H1 (cell line): Measurements from ENCODE around the gene PRF1.

ENCODE experiments used
- RXRA ChIP-seq: IDR thresholded peaks from 2 replicates; pipeline ENCODE4 v1.6.1; 2011; ENCODE audit warnings: low read depth, mild to moderate bottlenecking, low read length, moderate library complexity; ENCODE audit not compliant: insufficient read depth
- SIN3A ChIP-seq, 2 experiments: IDR thresholded peaks in 1 of 2; conservative IDR thresholded peaks in 1 of 2; 2 replicates each; pipeline ENCODE4 v1.6.1; 2011 to 2012; ENCODE audit warnings: low read length in 2 of 2, improper control_type of control experiment in 1 of 2, low read depth in 1 of 2, mild to moderate bottlenecking in 1 of 2

DNA sequence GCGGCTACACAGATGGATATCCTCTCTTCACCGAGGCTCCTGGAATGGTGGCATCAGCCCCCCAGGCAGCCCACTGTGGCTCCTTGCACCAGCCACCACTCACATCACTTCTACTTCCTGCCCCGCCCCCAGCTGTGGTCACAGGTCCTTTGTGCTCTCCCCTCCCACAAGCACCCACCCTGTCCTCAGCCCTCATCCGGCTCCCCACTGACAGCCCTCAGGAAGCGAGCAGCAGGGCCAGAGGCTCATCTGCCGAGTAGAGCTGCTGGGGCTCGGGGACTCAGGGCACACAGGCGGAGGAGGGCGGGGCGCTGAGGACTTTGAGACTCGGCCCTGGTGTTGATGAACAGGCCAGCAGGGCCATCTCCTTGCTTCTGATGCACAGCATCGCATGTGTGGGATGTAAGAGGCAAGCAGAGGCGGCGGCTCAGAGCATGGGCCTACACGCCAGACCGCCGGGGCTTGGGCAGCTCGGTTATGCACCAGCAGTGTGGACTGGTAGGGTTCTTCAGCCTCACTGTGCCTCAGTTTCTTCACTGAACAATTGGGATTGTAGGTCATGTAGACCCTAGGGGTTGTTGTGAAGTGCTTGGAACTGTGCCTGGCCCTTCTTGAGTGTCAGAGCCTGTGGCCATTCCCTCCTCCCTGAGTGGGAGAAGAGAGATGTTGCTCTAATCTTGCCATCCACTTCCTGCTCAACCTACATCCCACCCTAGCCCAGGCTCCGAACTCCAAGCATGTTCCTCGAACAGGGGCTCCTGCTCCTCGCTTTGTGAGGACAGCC is at the start of gene PRF1:
- TF ChIP-seq SIN3A (conservative IDR thresholded peaks at IDR 0.05 in 1 of 2, IDR thresholded peaks at IDR 0.05 in 1 of 2; ENCODE audit: low read depth in 1 of 2, low read length in 2 of 2): no peak
- no peak for TF ChIP-seq RXRA
